NCI-H524 (cell line): Measurements from ENCODE around the gene MPPED2.

Experiments used
- DNase-seq, 2 experiments: peaks; one replicate each; lab custom pipeline; 2025; lab: John Stamatoyannopoulos, UW

The MPPED2 gene

GRCh38 chr11:30533445-30533947, 52.7 kb downstream of the MPPED2 start:
- peak; percentile 33 to 59 for DNase-seq

GRCh38 chr11:30527566-30527965, 58.6 kb downstream of the MPPED2 start:
- DNase-seq = no peak

GRCh38 chr11:30526558-30526957, 59.6 kb downstream of the MPPED2 start:
- no peak for DNase-seq

DNA sequence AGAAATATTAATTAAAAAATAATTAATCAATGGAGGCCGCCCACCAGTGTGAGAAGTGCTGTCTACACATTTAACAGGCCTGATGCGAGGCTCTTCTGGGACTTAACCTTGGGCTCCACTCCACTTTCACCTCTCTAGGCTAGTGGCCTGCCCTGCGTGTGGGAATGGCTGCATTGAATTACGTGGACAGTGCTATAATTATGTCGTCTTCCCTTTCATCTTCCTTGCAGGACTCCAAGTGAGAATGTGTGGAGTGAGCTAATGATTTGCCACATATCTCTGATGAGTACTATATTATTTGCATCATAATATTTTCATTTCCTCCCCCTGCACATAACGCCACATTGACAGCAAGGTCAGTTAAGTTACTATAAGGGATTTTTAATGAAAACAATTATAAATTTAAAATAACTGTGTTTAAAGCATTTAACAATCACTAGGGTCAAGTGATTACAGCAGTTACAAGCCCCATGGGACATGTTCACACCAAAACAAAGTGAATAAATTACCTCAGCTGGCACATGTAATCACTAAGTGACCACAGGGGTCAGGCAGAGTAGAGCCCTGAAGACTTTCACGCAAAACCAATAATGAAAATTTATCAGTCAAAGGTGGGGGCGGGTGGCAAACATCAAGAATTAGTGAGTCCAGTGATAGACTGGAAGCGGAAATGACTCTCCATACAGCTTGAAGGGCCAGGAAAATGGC, 63.5 kb downstream of the MPPED2 start:
- DNase-seq = no peak

GRCh38 chr11:30521297-30522071, 64.7 kb downstream of the MPPED2 start:
- no peak for DNase-seq

DNA sequence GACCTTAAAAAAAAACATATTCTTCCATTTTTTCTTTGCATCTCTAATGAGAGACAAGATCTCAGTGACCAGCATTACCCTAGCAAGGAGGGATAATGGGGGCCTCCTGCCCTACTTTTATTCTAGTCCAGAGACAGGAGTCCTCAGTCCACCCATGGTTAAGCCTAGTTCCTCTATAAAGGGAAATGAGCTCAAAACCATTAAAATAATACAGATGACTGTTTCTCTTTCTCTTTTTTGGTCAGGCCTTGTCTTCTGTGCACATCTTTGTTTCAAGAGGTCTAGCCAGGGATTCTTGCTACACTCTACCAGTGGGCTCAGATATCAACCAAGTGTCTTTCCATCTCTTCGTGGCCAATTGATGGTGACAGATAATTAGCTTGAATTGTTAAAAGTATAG, 73.1 kb downstream of the MPPED2 start:
- no peak for DNase-seq

GRCh38 chr11:30511408-30511807, 74.7 kb downstream of the MPPED2 start:
- no peak for DNase-seq

DNA sequence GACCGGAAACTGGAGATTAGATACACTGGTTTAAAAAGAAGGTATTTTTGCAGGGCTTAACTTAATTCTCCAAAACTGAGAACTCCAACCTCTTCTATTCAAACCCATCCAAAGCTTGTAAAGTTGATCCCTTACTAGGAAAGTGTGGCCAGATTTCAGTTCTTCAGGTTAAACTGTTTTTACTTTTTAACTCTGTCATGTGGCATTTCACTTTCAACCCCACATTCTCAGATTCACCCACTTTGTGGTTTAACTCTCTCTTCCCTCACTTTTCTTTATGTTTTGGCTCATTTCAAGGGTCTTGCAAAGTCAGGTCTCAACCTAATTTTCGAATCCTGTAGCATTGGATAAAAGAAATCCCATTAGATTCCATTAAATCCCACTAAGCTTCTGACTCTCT, 75.4 kb downstream of the MPPED2 start:
- no peak for DNase-seq

DNA sequence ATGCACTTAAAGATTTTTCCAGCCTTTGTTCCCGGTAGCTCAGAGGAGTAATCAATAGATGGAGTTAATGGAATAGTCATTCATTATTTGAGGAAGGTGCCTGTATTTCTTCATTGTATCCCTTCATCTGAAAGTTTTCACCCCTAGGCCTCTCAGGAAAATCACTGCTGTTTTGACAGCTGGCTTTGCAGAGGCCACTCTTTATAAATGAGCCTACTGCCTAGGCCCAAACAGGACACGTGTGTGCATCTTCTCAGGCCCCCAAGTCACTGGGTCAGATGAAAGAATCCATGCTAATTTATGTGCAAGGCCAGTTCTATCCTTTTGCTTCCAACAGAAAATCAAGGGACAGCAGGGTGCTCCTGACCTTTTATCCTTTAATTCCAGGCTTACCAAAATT, 76.8 kb downstream of the MPPED2 start:
- DNase-seq = no peak

- DNase-seq = no peak
Observed at GRCh38 chr11:30508594-30508993, 77.6 kb downstream of the MPPED2 start.

DNA sequence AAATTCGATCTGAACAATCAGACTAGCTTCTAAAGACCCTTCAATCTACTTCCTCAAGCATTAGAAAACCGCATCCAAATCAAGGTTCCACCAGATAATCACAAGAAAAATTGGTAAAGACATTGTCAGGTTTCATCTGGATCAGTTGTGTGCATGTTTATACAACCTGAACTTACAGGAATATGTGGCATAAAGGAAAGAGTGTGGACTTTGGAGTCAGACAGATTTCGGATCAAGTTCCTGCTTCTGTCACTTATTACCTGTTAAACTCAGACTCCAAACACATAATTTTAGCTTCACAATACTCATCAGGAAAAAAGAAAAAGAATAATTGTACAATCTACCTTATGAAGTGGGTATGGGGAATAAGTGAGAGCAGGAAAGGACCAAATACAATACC, 80.5 kb downstream of the MPPED2 start:
- no peak for DNase-seq

GRCh38 chr11:30504468-30504867, 81.7 kb downstream of the MPPED2 start:
- DNase-seq = no peak

DNA sequence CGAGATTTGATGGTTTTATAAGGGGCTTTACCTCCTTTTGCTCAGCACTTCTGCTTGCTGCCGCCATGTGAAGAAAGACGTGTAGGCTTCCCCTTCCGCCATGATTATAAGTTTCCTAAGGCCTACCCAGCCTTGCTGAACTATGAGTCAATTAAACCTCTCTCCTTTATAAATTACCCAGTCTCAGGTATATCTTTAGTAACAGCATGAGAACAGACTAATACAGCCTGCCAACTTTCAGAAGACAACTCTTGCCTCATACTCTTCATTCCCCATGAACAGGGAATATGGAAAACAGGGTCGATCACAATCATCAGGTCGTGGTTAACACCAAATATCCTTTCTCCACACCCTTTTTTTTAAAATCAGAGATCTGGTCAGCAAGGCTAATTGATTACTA, 83.0 kb downstream of the MPPED2 start:
- DNase-seq = no peak

- no peak for DNase-seq
Observed at GRCh38 chr11:30502305-30502704, 83.8 kb downstream of the MPPED2 start.

- no peak for DNase-seq
Observed at GRCh38 chr11:30501744-30502143, 84.4 kb downstream of the MPPED2 start.

- DNase-seq = no peak
Observed at GRCh38 chr11:30499940-30500339, 86.2 kb downstream of the MPPED2 start.

GRCh38 chr11:30497600-30497999, 88.6 kb downstream of the MPPED2 start:
- DNase-seq = no peak

DNA sequence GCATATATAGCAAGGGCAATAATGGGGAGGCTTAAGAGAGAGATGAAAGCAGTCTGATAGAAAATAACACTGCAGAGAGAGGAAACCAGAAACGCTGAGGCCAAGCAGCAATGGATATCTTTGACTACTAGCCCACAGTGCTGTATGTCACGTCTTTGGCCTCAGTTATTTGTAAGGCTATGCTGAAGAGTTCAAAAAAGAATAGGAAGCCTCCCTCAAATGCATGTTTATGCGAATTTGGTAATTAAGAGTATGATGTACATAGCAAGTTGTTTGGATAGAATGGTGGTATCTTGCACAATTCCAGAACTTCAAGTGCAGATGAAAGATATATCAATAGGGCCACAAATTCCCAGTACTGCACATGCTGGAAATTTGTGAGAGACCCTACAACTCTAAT, 89.2 kb downstream of the MPPED2 start:
- no peak for DNase-seq

DNA sequence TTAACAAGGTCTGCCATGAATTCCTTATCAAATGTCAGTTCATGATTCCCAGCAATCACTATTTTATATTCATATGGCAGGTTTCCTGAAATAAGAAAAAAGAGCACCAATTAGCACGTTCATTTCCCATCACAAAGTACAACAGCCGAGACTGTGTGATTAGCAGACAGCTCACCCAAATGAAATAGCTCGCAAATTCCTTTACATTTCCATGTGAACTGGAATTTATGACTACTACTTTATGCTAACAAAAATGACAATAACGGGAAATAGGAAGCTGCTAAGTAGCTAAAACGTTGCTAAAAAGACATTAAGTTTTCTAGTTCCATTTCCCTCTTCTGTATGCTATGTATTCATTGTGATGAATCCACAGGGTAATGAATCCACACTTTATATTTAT, 90.7 kb downstream of the MPPED2 start:
- DNase-seq = no peak

GRCh38 chr11:30489511-30489910, 96.6 kb downstream of the MPPED2 start:
- no peak for DNase-seq

DNA sequence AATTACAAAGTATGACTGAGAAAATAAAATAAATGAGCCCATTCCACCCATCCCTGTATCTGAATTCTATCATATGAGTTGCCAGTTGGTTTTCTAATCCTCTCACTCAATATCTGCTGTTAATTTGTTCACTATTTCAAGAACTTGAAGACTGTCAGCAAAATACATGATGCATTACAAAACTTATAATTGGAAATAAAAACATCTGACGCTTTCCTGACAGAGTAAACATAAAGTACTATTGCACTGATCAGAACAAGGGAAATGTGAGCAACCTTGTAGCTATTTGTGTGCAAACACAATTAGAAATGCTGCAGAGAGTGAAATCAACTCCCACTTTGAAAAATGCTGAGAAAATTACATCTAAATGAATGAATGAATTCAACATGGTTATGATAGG, 97.1 kb downstream of the MPPED2 start:
- no peak for DNase-seq

- DNase-seq = peak; percentile 5 to 69
Observed at GRCh38 chr11:30488304-30488998, 97.7 kb downstream of the MPPED2 start.
